Endothelial cell of umbilical vein (primary cell): ENCODE results near the gene ZSCAN16. TPM values are rescaled to one million over a fixed set of nuclear protein-coding genes. Genes with fewer than 3 reads are reported as not detected.

Source experiments
- BruUV-seq: library from RNA; stranded (reverse); fragments of 400-500 nt; replicated peaks from 2 replicates; lab custom pipeline; 2021; lab: Mats Ljungman, UMichigan
- CTCF ChIA-PET: fragments of 300-600, 350-600 bp; sonication (Branson Sonifier 250); formaldehyde crosslinking; loops from one replicate; lab custom pipeline; 2021; ENCODE audit warnings: antibody characterized with exemption, inconsistent platforms; lab: Charles Lee
- POLR2A ChIA-PET: fragments of 300-600, 350-600 bp; sonication (Branson Sonifier 250); formaldehyde crosslinking; loops from one replicate; lab custom pipeline; 2021; ENCODE audit warnings: antibody characterized with exemption, inconsistent platforms; lab: Charles Lee
- DNase-seq: peaks from one replicate; pipeline ENCODE4 v3.0.0-alpha.2; 2011; ENCODE audit warnings: low read depth, low spot score
- FAIRE-seq: peaks from 2 replicates; lab custom pipeline; 2011; peaks lifted over from hg19 to GRCh38; lab: Jason Lieb, UNC
- H2AFZ ChIP-seq: 2 replicates; pipeline ENCODE4 v1.6.0; 2012; ENCODE audit warnings: low read depth, low read length, control low read depth, inconsistent platforms
- H3K27ac ChIP-seq: 2 replicates; pipeline ENCODE4 v1.5.1; 2011; ENCODE audit warnings: low read depth, mild to moderate bottlenecking, control low read depth, low read length, moderate library complexity; ENCODE audit not compliant: insufficient read depth
- H3K27me3 ChIP-seq, 2 experiments: 2 replicates each; pipeline versions ENCODE4 v1.6.0 to v1.6.1; 2011; ENCODE audit warnings: low read length in 2 of 2, mixed read lengths in 1 of 2; ENCODE audit not compliant: control insufficient read depth in 2 of 2, insufficient read depth in 2 of 2
- H3K36me3 ChIP-seq, 2 experiments: 2 replicates in 1 of 2; 3 replicates in 1 of 2; pipeline ENCODE4 v1.5.1; 2011; ENCODE audit warnings: low read length in 2 of 2, mild to moderate bottlenecking in 1 of 2, moderate library complexity in 1 of 2; ENCODE audit not compliant: control insufficient read depth in 2 of 2, insufficient read depth in 2 of 2; ENCODE audit errors: extremely low read depth in 1 of 2
- H3K4me1 ChIP-seq: 3 replicates; pipeline ENCODE4 v1.5.1; 2011; ENCODE audit warnings: mild to moderate bottlenecking, low read length; ENCODE audit not compliant: control insufficient read depth, insufficient read depth; ENCODE audit errors: extremely low read depth
- H3K4me2 ChIP-seq: 2 replicates; pipeline ENCODE4 v1.6.1; 2011; ENCODE audit warnings: low read length, control low read depth, mixed read lengths; ENCODE audit not compliant: insufficient read depth
- H3K4me3 ChIP-seq, 3 experiments: fragments of 200-600 bp in 1 of 3; sonication (generic), shearing (Covaris generic) in 1 of 3; replicated peaks in 1 of 3; 2 replicates each; pipeline ENCODE4 v1.5.1; 2011 to 2016; ENCODE audit warnings: control low read depth in 3 of 3, low read length in 3 of 3, mild to moderate bottlenecking in 2 of 3, inconsistent platforms in 1 of 3, low read depth in 1 of 3, moderate library complexity in 1 of 3; ENCODE audit not compliant: insufficient read depth in 1 of 3
- H3K79me2 ChIP-seq: 2 replicates; pipeline ENCODE4 v1.6.0; 2012; ENCODE audit warnings: low read length, inconsistent platforms; ENCODE audit not compliant: control insufficient read depth, insufficient read depth
- H3K9ac ChIP-seq: replicated peaks from 2 replicates; pipeline ENCODE3; 2011; ENCODE audit warnings: low read length, control low read depth; ENCODE audit not compliant: insufficient read depth; ENCODE audit errors: extremely low read depth
- H3K9me1 ChIP-seq: replicated peaks from 3 replicates; pipeline ENCODE4 v1.6.0; 2011; ENCODE audit warnings: mild to moderate bottlenecking, low read length; ENCODE audit not compliant: control insufficient read depth, insufficient read depth; ENCODE audit errors: extremely low read depth
- H3K9me3 ChIP-seq: replicated peaks from 2 replicates; pipeline ENCODE4 v1.5.1; 2012; ENCODE audit warnings: low read length, inconsistent platforms; ENCODE audit not compliant: control insufficient read depth, insufficient read depth
- H4K20me1 ChIP-seq: replicated peaks from 2 replicates; pipeline ENCODE3; 2011; ENCODE audit warnings: mild to moderate bottlenecking, low read length; ENCODE audit not compliant: control insufficient read depth, insufficient read depth; ENCODE audit errors: extremely low read depth
- MYC ChIP-seq: IDR thresholded peaks from one replicate; pipeline ENCODE4 v1.6.1; 2011; ENCODE audit warnings: mild to moderate bottlenecking, low read depth, low read length
- POLR2A ChIP-seq: IDR thresholded peaks from 2 replicates; pipeline ENCODE4 v1.6.1; 2012; ENCODE audit warnings: low read depth, mild to moderate bottlenecking, control low read depth, low read length
- POLR2AphosphoS5 ChIP-seq: IDR thresholded peaks from 2 replicates; pipeline ENCODE4 v1.6.1; 2012; ENCODE audit warnings: low read depth, mild to moderate bottlenecking, control low read depth, low read length, moderate library complexity; ENCODE audit not compliant: insufficient read depth
- dilution Hi-C: fragments of 300-500 bp; cut with MboI; formaldehyde crosslinking; loops from one replicate; pipeline ENCODE4 v1.15.0; 2019; ENCODE audit warnings: low sequenced_read_pairs; ENCODE audit not compliant: extremely low pct_ligation_motif_present
- intact Hi-C: fragments of 100-400 bp; cut with micrococcal nuclease; formaldehyde crosslinking; loops from one replicate; pipeline ENCODE4 v1.10.0; 2022
- polyA plus RNA-seq, 4 experiments: library from polyadenylated mRNA; depleted of rRNA in 3 of 4; stranded (reverse) in 3 of 4; unstranded in 1 of 4; fragments of >200 nt; gene quantifications; 2 replicates each; pipeline versions ENCODE4 v1.2.1 to v1.2.3, GENCODE V29; 2011 to 2012; ENCODE audit warnings: missing spikeins in 1 of 4
- total RNA-seq: library from RNA; stranded (reverse); gene quantifications from 2 replicates; pipeline ENCODE4 v1.2.3, GENCODE V29; 2021
- TF ChIP-seq, protein P1 (sequence below), 2 donors: IDR thresholded peaks; 1 replicate in 1 of 2; 2 replicates in 1 of 2; pipeline ENCODE4 v1.5.1; 2011; ENCODE audit warnings: low read length in 2 of 2, mild to moderate bottlenecking in 2 of 2, moderate library complexity in 2 of 2, control low read depth in 1 of 2, inconsistent platforms in 1 of 2, low read depth in 1 of 2; ENCODE audit not compliant: insufficient read depth in 1 of 2; ENCODE audit errors: extremely low read depth in 1 of 2
- TF ChIP-seq, protein P2 (sequence below): IDR thresholded peaks from 2 replicates; pipeline ENCODE4 v1.6.1; 2011; ENCODE audit not compliant: insufficient read depth, insufficient read length

ZSCAN16 gene
- total and polyA plus RNA-seq, 2 donors (not counting 3 experiments of a cell fraction or from before 2014, with no cell fraction given): 4.9 to 7.7 TPM

DNA sequence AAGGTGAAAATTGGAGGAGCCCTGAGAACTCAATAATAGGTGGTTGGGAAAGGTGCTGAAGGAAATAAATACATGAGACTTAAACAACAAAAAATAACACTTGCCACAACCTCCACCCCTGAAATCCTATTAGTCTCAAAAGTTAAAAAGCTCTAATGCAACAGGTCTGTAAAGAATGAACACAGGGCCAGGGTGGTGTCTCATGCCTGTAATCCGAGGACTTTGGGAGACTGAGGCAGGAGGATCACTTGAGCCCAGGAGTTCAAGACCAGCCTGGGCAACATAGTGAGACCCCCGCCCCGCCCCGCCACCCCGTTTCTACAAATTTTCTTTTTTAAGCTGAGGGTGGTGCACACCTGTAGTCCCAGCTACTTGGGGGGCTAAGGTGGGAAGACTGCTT is 16.2 kb downstream of the ZSCAN16 start:
- H3K4me2 ChIP-seq: peak overlapping the region; percentile 20
- H4K20me1 ChIP-seq: no peaks in the 10 kb centered on the region
- DNase-seq (no peak), FAIRE-seq (no peak)
- ChIA-PET CTCF (interaction anchor here (0.6 to 4.3 kb wide), 5 partner anchors 21 to 745 kb away, joined by 3 to 33 read pairs (median 5); no protein-coding TSS in a partner anchor), POLR2A (interaction anchor here (1.9 kb wide), 1 partner anchor 215 kb away, joined by 7 read pairs; no protein-coding TSS in a partner anchor)
- H3K9me3 ChIP-seq: no peaks in the 10 kb centered on the region
- intact Hi-C loops (loop anchor here (1.0 kb wide), 6 partner anchors 16 to 141 kb away; partner anchors contain the start of genes PGBD1, ZKSCAN4, ZSCAN16 and ZSCAN9), dilution Hi-C loops (no loop called here)
- H3K9me1 ChIP-seq: no peaks in the 10 kb centered on the region
- no TSS peak for BruUV-seq
- no peak for TF ChIP-seq POLR2AphosphoS5
- H3K27me3 ChIP-seq: no peaks in the 10 kb centered on the region
- H3K27ac ChIP-seq: no peak overlapping the region
- peak overlapping the region; percentile 20 for H2AFZ ChIP-seq
- peaks cover 36% of the 10 kb centered on the region for H3K79me2 ChIP-seq
- no peak overlapping the region for H3K4me3 ChIP-seq
- peaks cover 30% of the 10 kb centered on the region for H3K4me1 ChIP-seq
- H3K36me3 ChIP-seq: peaks cover under 1 to 2% of the 10 kb centered on the region in 2 experiments
- H3K9ac ChIP-seq: no peak overlapping the region

DNA sequence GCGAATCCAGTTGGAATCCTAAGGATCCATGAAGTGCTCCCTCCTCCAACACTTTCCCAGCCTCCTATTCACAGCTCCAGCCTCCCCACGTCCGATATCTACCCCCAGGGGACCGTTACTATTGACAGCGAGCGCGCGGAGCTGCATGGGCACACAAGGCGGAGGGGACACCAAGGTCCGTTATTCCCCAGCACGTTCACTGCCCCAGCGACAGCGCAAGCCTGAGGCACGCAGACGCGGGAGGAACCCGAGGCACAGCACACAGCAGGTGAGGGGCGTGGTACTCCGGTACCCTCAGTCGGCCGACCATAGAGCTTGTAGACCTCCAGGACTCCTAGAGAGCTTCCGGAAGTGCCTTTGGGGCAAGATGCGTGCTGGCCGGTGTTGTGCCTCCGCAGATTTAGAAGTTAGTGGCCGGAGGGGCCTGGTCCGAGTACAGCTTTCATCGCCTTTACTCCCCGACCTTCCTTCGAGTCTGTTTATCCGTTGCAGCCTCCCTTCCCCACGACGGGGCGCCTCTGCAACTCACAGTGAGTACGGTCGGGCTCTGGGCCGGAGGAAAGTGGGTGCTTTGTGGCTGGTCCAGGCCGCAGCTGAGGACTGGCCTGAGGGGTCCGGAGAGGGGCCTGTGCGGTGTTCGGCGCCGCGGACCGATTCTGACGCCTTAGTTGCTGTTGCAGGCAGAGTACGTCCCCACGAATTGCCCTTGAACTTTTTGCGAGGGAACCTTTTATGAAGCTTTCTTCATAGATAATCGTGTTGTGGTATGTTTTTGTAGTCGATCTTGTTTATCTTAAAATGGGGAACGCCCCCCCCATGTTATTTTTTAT is 17.3 kb downstream of the ZSCAN16 start, which contains the start of gene ZKSCAN8:
Gene ZKSCAN8 (plus strand): TSS at position 384 of the 830 bp plus-strand sequence. CDS start 6,525 bp downstream, outside the sequence.
- H3K4me3 ChIP-seq: peak within 1 kb of the TSS; percentile 65 to 82 (median 76)
- peak within 1 kb of the TSS; percentile 92 for H3K4me2 ChIP-seq
- peaks cover 31% of the 10 kb centered on the region for H3K79me2 ChIP-seq
- TSS peak; percentile 62 for BruUV-seq
- peak within 1 kb of the TSS; percentile 89 for H2AFZ ChIP-seq
- ChIA-PET CTCF (interaction anchor here (0.6 to 4.3 kb wide), 15 partner anchors 9 to 242 kb away, joined by 3 to 33 read pairs (median 4); partner anchors contain the start of genes PGBD1, ZKSCAN3, ZSCAN16 and ZSCAN26), POLR2A (interaction anchor here (0.5 to 1.9 kb wide), 13 partner anchors 12 to 242 kb away, joined by 3 to 9 read pairs (median 4); partner anchors contain the start of genes ZKSCAN4, ZNF165, ZSCAN16 and ZSCAN26)
- H3K9me1 ChIP-seq: no peaks in the 10 kb centered on the region
- peak within 1 kb of the TSS; percentile 30 for H3K27ac ChIP-seq
- H4K20me1 ChIP-seq: no peaks in the 10 kb centered on the region
- dilution Hi-C loops (no loop called here), intact Hi-C loops (loop anchor here (1.0 kb wide), 6 partner anchors 17 to 140 kb away; partner anchors contain the start of genes PGBD1, ZKSCAN4, ZSCAN16 and ZSCAN9)
- H3K9me3 ChIP-seq: no peaks in the 10 kb centered on the region
- TF ChIP-seq POLR2AphosphoS5: peak; percentile 70
- TF ChIP-seq, protein P1, sequence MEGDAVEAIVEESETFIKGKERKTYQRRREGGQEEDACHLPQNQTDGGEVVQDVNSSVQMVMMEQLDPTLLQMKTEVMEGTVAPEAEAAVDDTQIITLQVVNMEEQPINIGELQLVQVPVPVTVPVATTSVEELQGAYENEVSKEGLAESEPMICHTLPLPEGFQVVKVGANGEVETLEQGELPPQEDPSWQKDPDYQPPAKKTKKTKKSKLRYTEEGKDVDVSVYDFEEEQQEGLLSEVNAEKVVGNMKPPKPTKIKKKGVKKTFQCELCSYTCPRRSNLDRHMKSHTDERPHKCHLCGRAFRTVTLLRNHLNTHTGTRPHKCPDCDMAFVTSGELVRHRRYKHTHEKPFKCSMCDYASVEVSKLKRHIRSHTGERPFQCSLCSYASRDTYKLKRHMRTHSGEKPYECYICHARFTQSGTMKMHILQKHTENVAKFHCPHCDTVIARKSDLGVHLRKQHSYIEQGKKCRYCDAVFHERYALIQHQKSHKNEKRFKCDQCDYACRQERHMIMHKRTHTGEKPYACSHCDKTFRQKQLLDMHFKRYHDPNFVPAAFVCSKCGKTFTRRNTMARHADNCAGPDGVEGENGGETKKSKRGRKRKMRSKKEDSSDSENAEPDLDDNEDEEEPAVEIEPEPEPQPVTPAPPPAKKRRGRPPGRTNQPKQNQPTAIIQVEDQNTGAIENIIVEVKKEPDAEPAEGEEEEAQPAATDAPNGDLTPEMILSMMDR (IDR thresholded peaks at IDR 0.05; ENCODE audit: extremely low read depth in 1 of 2, insufficient read depth in 1 of 2, low read depth in 1 of 2, low read length in 2 of 2): no peak
- peak; percentile 90 for TF ChIP-seq POLR2A
- TF ChIP-seq, protein P2, sequence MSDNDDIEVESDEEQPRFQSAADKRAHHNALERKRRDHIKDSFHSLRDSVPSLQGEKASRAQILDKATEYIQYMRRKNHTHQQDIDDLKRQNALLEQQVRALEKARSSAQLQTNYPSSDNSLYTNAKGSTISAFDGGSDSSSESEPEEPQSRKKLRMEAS: peak; percentile 6
- TF ChIP-seq MYC: no peak
- DNase-seq: peak; percentile 88
- peak; percentile 85 for FAIRE-seq
- H3K4me1 ChIP-seq: peaks cover 24% of the 10 kb centered on the region
- H3K9ac ChIP-seq: peak within 1 kb of the TSS; percentile 88
- peaks cover 3 to 4% of the 10 kb centered on the region in 2 experiments for H3K36me3 ChIP-seq
- H3K27me3 ChIP-seq: no peaks in the 10 kb centered on the region
